OCI-LY7 (cell line): ENCODE measurements around the gene CXCL14. TPM values are rescaled to one million over a fixed set of nuclear protein-coding genes. Genes with fewer than 3 reads are reported as not detected.

ENCODE experiments used
- BruUV-seq: library from RNA; stranded (reverse); fragments of 400-500 nt; replicated peaks from 2 replicates; lab custom pipeline; 2021; lab: Mats Ljungman, UMichigan
- CTCF ChIA-PET: fragments of 300-600 bp; sonication (Branson Sonifier 250); formaldehyde crosslinking; loops from one replicate; lab custom pipeline; 2022; ENCODE audit warnings: antibody characterized with exemption; ENCODE audit not compliant: unreplicated experiment; lab: Charles Lee
- POLR2A ChIA-PET: fragments of 300-600 bp; sonication (Branson Sonifier 250); formaldehyde crosslinking; loops from one replicate; lab custom pipeline; 2022; ENCODE audit warnings: antibody characterized with exemption; lab: Charles Lee
- DNase-seq: peaks from one replicate; pipeline ENCODE4 v3.0.0-alpha.2; 2015; ENCODE audit warnings: low spot score
- H2AFZ ChIP-seq: fragments of 200-600 bp; sonication (generic), shearing (Covaris generic); 2 replicates; pipeline ENCODE4 v1.6.1; 2014; ENCODE audit warnings: mild to moderate bottlenecking, antibody characterized with exemption, low read length, moderate library complexity
- H3K27ac ChIP-seq: fragments of 200-600 bp; sonication (generic); 2 replicates; pipeline ENCODE4 v1.5.1; 2014; ENCODE audit warnings: mixed run types, low read depth, mild to moderate bottlenecking, moderate library complexity, low read length, inconsistent platforms; ENCODE audit not compliant: poor library complexity, severe bottlenecking
- H3K36me3 ChIP-seq: fragments of 200-600 bp; sonication (generic); 2 replicates; pipeline ENCODE4 v1.6.1; 2014; ENCODE audit warnings: mild to moderate bottlenecking, antibody characterized with exemption, low read length, moderate library complexity, mixed read lengths; ENCODE audit not compliant: insufficient read depth
- H3K4me1 ChIP-seq: fragments of 200-600 bp; sonication (generic); 2 replicates; pipeline ENCODE4 v1.5.1; 2014; ENCODE audit warnings: mild to moderate bottlenecking, low read length; ENCODE audit not compliant: insufficient read depth, poor library complexity, severe bottlenecking
- H3K4me2 ChIP-seq: fragments of 200-600 bp; sonication (generic); 2 replicates; pipeline ENCODE4 v1.6.1; 2014; ENCODE audit warnings: mild to moderate bottlenecking, low read length
- H3K4me3 ChIP-seq: fragments of 200-600 bp; sonication (generic); 2 replicates; pipeline ENCODE4 v1.5.1; 2014; ENCODE audit warnings: mild to moderate bottlenecking, low read depth, low read length; ENCODE audit not compliant: poor library complexity, severe bottlenecking
- H3K79me2 ChIP-seq: fragments of 200-600 bp; sonication (generic); 2 replicates; pipeline ENCODE4 v1.6.1; 2016; ENCODE audit warnings: low read depth, mild to moderate bottlenecking, low read length, moderate library complexity, mixed read lengths; ENCODE audit not compliant: insufficient read depth
- H3K9me2 ChIP-seq: fragments of 200-600 bp; sonication (generic); 2 replicates; pipeline ENCODE4 v1.6.1; 2016; ENCODE audit warnings: mild to moderate bottlenecking, low read length, mixed read lengths; ENCODE audit not compliant: insufficient read depth
- H3K9me3 ChIP-seq: fragments of 200-600 bp; sonication (generic); 2 replicates; pipeline ENCODE4 v1.6.1; 2014; ENCODE audit warnings: mild to moderate bottlenecking, mixed run types, low read length, mixed read lengths
- H4K20me1 ChIP-seq: fragments of 200-600 bp; sonication (generic); 2 replicates; pipeline ENCODE4 v1.6.1; 2014; ENCODE audit warnings: mild to moderate bottlenecking, antibody characterized with exemption, low read length, moderate library complexity, mixed read lengths; ENCODE audit not compliant: insufficient read depth
- CTCF ChIP-seq: fragments of 200-600 bp; sonication (generic); conservative IDR thresholded peaks from 2 replicates; pipeline ENCODE4 v1.5.1; 2014; ENCODE audit warnings: mild to moderate bottlenecking, antibody characterized with exemption, low read length, moderate library complexity, mixed read lengths
- EZH2phosphoT487 ChIP-seq: fragments of 200-600 bp; sonication (generic); IDR thresholded peaks from 2 replicates; pipeline ENCODE4 v1.6.1; 2018; ENCODE audit warnings: low read depth, borderline replicate concordance, mild to moderate bottlenecking, mixed run types, antibody characterized with exemption, low read length, moderate library complexity, mixed read lengths
- intact Hi-C: fragments of 100-400 bp; cut with micrococcal nuclease; formaldehyde crosslinking; loops from one replicate; pipeline ENCODE4 v1.10.0; 2022; ENCODE audit not compliant: unreplicated experiment
- total RNA-seq, 2 experiments: library from RNA; depleted of rRNA in 1 of 2; stranded (reverse); fragments of >200 nt in 1 of 2; shearing (Covaris generic) in 1 of 2; gene quantifications; 2 replicates each; pipeline ENCODE4 v1.2.3, GENCODE V29; 2014 to 2022

Gene CXCL14
- total RNA-seq, 2 experiments from 2014 or later = not detected

GRCh38 chr5:135568246-135568645, 10.5 kb downstream of the CXCL14 start:
- CTCF ChIA-PET = no interaction called here
- no peaks in the 10 kb centered on the region for H3K4me1 ChIP-seq
- intact Hi-C loops = no loop called here

GRCh38 chr5:135567661-135568060, 11.1 kb downstream of the CXCL14 start:
- ChIA-PET CTCF (no interaction called here), POLR2A (interaction anchor here (1.1 kb wide), 1 partner anchor 13 kb away, joined by 3 read pairs; no protein-coding TSS in a partner anchor)
- no TSS peak for BruUV-seq
- no peak for DNase-seq
- H3K79me2 ChIP-seq = no peaks in the 10 kb centered on the region
- intact Hi-C loops = no loop called here
- no peaks in the 10 kb centered on the region for H3K9me3 ChIP-seq
- no peak overlapping the region for H3K4me2 ChIP-seq
- no peaks in the 10 kb centered on the region for H4K20me1 ChIP-seq
- no peaks in the 10 kb centered on the region for H3K9me2 ChIP-seq
- no peak overlapping the region for H3K27ac ChIP-seq
- H3K4me3 ChIP-seq = no peak overlapping the region
- no peaks in the 10 kb centered on the region for H3K4me1 ChIP-seq
- H3K36me3 ChIP-seq = no peaks in the 10 kb centered on the region
- no peak overlapping the region for H2AFZ ChIP-seq
- TF ChIP-seq CTCF (no peak), EZH2phosphoT487 (no peak)

More at GRCh38 chr5:135568246-135568645, 10.5 kb downstream of the CXCL14 start:
- H2AFZ ChIP-seq = no peak overlapping the region
- DNase-seq = no peak
- H3K9me3 ChIP-seq = no peaks in the 10 kb centered on the region
- no peak overlapping the region for H3K4me2 ChIP-seq
- H3K36me3 ChIP-seq = no peaks in the 10 kb centered on the region
- H4K20me1 ChIP-seq = no peaks in the 10 kb centered on the region
- H3K9me2 ChIP-seq = no peaks in the 10 kb centered on the region
- POLR2A ChIA-PET = interaction anchor here (1.1 kb wide), 1 partner anchor 12 kb away, joined by 3 read pairs; no protein-coding TSS in a partner anchor
- no peaks in the 10 kb centered on the region for H3K79me2 ChIP-seq
- no peak for TF ChIP-seq EZH2phosphoT487
- no peak for TF ChIP-seq CTCF
- H3K27ac ChIP-seq = no peak overlapping the region
- BruUV-seq = no TSS peak
- no peak overlapping the region for H3K4me3 ChIP-seq
